Activated CD4-positive, alpha-beta T cell treated with anti-CD3 and anti-CD28 coated beads for 24 hours (primary cell): Measurements from ENCODE around the gene ABR.
"Not testable (repeated sequence)": the region's sequence is repeated elsewhere in the genome, so short reads cannot be mapped to it uniquely, and the experiment has no call there.

Experiments
- DNase-seq, 2 donors: peaks; one replicate each; pipeline ENCODE4 v3.0.0-alpha.2; 2020; ENCODE audit warnings: low read depth in 2 of 2

The ABR gene

GRCh38 chr17:1120596-1121441 is 59.0 kb downstream of the ABR start:
- DNase-seq: no peak

DNA sequence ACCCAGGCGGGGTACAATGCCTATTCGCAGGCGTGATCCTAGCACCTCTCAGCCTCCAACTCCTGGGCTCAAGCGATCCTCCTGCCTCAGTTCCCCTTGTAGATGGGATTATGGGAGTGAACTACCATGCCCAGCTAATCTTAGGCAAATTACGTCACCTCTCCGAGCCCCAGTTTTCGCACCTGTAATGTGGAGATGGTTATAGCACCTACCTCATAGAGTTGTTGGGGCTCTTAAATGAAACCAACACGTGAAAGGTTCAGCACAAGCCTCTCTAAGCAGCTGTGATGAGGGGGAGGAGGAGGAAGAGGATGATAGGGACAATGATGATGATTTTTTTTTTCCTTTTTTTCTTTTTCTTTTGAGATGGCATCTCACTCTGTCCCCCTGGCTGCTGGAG is 59.9 kb downstream of the ABR start:
- no peak for DNase-seq

- no peak for DNase-seq
Observed at GRCh38 chr17:1116602-1117001, 63.2 kb downstream of the ABR start.

- DNase-seq: no peak
Observed at GRCh38 chr17:1112875-1113274, 66.9 kb downstream of the ABR start.

DNA sequence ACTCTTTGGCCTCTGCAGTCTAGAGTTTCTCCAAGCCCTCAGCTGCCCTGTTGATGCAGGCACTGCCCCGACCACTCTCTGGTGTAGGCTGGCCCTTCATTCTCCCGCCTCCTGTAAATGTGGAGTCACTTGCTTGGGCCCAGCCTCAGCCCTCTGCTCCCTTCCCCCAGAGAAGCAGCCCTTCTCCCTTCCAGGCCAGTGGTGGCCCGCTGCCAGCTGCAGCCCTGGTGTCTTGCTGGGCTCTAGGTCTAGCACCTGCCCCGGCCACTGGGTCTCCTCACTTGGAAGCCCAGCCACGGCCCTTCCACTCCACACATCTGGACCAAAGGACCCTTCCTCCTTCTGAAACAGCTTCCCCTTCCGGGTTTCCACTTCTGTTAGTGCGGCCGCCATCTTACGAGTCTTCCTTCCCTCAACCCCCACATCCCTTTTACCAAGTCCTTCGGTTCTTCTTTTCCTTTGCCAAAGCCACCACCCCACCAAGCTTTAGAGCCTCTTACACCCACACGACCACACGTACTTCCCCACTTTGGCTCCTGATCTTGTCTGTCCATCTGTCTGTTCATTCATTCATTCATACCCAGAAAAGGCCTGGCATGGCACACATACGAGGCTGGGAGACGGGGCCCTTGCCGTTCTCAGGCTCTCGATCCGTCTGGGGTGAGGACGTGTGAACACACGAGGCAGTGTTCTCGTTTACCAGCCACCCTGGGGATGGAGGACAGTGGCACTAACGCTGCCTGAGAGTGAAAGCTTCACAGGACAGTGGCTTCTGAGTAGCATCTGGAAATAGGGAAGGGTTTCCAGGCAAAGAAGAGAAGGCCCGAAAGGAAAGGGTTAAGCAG is 68.0 kb downstream of the ABR start:
- DNase-seq: no peak

DNA sequence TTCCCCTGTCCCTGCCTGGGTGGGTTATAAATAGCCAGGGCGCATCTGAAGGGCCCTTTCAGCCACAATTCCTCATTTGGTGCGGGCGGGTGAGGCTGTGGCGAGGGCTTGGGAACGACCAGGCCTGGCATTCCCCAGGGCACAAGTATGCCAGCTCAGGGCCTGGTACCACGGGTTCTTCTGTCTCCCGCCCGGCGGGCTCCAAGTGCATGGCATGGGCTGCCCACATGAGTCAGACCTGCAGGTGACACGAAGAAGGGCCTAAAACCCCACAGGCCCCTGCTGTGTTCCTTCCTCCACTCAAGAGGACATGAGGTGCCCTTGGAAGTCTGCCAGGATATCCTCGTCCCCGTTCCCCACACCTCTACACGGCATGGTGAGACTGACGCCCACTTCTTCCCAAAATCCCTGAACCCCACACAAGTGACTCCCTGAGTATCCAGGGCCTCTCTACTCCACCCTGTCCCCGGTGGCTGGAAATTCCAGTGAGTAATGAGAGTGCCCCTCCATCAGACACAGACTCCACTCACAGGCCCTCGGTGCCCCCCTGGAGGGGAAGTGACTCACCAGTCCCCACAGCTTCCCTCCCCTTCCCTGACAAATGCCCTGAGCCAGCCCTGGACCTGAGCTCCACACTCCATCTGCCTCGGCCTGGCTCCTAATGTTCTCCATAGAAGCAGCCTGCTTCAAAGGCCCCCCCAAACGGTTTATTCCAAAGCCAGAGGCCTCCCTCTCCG is 68.8 kb downstream of the ABR start:
- DNase-seq: no peak

- no peak for DNase-seq
Observed at GRCh38 chr17:1110541-1110861, 69.3 kb downstream of the ABR start.

DNA sequence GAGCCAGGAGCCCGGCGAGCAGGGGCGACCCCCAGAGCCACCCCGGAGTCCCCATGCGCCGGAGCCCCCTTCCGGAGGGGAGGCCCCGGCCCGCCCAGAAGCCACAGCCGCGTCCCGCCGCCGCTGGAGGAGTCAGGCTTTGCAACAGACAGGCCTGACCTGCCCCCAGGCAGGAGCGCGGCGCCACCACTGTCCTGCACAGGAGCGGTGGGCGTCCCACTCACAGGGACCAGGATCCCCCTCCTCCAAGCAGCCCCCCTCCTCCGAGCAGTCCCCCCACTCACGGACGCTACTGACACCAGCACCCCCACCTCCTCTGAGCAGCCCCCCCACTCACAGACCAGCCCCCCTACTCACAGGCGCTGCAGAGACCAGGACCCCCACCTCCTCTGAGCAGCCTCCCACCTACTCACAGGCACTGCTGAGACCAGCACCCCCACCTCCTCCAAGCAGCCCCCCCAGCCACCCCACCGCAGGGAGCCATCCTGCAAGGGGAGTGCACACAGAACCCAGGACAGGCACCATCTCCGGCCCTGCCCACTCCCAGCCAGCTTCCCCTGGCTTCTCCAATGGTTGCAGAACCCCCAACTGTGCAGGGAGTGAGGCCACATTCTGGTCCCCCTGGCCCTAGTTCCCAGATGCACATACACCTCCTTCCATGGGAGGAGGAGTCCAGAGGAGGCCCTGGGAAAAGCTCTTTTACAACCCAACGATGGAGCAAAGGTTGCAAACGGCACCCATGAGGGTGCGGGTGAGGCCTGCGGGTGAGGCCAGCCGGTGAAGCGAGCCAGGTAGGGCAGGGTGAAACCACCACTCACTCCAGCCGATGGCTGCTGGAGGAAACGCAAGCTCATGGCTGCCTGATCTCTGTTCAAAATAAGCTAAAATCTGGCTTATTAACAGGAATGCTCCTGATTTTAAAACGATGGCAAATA is 69.9 kb downstream of the ABR start:
- peak in 1 of 2 donors; percentile 30 for DNase-seq

- DNase-seq: peak; percentile 32 to 46
Observed at GRCh38 chr17:1108765-1109605, 70.8 kb downstream of the ABR start.

- no peak for DNase-seq
Observed at GRCh38 chr17:1108478-1108764, 71.4 kb downstream of the ABR start.

- no peak for DNase-seq
Observed at GRCh38 chr17:1107777-1108477, 71.9 kb downstream of the ABR start.

DNA sequence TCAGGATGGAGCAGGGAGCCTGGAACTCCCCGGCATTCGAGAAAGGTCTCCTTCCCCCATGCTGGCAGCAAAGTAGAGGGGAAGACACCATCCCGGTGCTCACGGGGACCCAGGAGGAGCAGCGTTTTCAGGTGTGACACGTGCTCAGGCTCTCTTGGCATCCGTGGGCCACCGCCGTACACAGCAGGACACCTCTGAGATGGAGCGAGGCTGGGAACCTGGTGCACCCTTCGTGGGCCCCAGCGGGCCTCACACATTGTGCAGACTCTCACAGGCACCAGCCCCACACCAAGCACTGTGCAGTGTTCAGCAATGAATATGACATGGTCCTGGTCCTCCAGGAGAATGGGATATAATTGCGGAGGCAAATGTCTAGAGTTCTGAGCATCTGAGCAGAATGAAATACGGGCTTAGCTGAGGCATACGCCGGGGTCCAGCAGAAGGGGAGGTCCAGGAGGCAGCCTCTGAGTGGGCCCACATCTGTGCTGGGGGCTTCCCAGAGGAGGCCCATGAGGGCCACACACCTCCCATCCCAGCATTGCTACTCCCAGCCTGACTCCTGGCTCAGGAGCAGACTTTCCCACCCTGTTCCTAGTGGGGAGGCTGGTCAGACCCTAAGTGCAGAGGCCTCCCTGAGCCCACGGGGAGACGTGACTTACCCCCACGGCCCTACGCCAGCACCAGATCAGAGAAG is 72.6 kb downstream of the ABR start:
- DNase-seq: no peak

DNA sequence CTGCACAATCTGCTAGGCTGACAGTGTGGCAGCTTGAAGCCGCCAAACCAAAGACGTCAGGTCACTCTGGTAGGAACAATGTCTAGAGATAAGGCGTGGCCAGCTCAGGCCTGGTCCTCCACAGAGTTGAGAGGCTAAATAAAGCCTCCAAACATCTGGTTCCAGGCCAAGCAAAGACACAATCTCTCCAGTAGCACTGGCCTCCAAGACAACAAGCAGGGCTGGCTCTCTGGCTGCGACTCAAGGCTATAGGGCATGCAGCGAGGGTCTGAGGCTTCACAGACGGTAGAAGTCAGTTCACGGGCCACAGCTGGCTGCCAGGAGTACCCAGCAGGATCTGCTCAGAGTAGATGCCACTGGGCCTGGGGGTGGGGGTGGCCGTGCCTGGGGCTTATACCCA is 75.6 kb downstream of the ABR start:
- DNase-seq: no peak

DNA sequence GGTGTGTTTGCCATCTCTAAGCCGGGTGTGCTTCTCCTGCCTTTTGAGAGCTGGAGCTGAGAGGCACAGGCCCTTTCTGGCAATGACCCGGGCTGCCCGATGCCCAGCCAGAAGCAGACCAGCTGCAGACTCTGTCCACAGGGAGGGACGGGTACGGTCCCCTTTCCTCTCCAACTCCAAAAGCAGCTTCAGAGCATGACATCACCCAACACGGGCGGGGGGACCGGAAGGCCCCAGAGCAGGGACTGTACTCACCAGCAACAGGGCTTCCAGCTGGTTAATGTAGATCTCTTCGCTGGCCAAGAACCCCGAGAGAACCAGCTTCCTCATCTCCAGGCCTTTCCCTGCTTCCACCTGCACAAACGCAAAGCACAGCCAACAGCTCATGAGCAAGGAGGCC is 79.4 kb downstream of the ABR start:
- no peak for DNase-seq

DNA sequence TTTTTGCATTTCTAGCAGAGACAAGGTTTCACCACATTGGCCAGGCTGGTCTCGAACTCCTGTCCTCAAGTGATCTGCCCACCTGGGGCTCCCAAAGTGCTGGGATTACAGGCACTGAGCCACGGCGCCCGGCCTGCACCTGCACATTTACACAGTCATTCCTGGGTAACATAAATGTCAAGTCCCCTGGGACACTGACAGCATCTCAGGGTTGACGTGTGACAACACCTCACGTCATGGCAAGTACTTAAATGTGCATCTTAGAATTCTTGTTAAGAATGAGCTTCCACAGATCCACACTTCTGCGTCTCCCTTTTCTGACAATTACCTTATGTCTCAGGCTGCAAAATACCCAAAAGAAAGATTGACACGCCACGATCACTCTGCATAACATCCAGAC is 80.5 kb downstream of the ABR start:
- no peak for DNase-seq

GRCh38 chr17:1097972-1098744 is 81.6 kb downstream of the ABR start:
- not testable (repeated sequence) for DNase-seq

GRCh38 chr17:1096215-1096614 is 83.6 kb downstream of the ABR start:
- no peak for DNase-seq

- no peak for DNase-seq
Observed at GRCh38 chr17:1095853-1096173, 84.0 kb downstream of the ABR start.
